ENCODE data around the gene BHMT2. TPM values are rescaled to one million over a fixed set of nuclear protein-coding genes. Genes with fewer than 3 reads are reported as not detected.
A peak's percentile ranks its signal among the peaks of the same experiment; 100 is the strongest.

Gene BHMT2
- total and polyA plus RNA-seq, 2 of the 13 experiments (the other 11 are each of a cell fraction or from before 2014, with no cell fraction given): 13.8 to 18.8 TPM

DNA sequence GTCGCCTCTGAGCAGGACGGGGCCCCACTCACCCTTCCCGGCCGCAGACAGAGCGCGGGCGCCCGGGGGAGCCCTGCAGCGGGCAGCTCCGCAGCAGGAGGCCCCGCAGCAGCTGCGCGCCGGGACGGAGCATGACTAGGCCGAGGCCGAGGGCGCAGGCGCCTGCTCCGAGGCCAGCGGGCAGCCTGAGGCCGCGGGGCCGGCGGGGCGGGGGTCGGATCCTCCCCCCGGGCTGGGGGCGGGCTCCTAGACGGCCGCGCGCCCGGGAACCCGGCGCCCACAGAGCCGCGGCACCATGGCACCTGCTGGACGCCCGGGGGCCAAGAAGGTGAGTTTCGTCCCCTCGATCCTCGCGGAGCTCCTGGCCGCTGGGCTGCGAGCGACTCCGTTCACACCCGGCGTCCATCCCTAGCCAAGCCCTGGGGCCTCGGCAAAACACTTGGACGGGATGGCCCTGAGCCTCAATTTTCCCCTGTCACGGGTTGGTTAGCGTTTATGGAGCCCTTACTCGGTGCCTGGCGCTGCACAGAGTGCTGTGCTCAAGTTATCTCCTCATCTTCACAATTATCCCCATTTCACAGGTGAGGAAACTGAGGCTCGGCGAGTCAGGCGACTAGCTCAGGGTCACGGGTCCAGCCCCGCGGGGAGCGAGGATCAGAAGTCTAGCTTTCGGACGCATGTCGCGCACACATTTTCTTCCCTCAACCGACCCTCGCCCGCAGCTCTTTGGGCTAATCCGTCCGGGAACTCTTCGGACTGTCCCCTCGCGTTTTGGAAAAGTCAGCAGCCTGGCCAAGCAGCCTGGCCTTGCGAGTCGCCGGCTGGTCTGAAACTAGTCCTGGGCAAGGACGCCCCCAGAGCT, at the start of gene BHMT2, which contains the start of gene DMGDH (continued):
- TF ChIP-seq ZNF552 (CRISPR knock-in tag; IDR thresholded peaks at IDR 0.05; ENCODE audit: borderline replicate concordance): 0 out of 2 replicates have a peak, but pooled peaks have one; percentile 38
- TF ChIP-seq ZBTB21 (CRISPR knock-in tag; IDR thresholded peaks at IDR 0.05): no peak
- peak; percentile 59; the same call in 1 of the 2 replicates for TF ChIP-seq IRF9 (CRISPR knock-in tag; IDR thresholded peaks at IDR 0.05; ENCODE audit: borderline replicate concordance)
- TF ChIP-seq ZNF556 (CRISPR knock-in tag; IDR thresholded peaks at IDR 0.05; ENCODE audit: borderline replicate concordance): 0 out of 2 replicates have a peak, but pooled peaks have one; percentile 62
- TF ChIP-seq, protein P1, sequence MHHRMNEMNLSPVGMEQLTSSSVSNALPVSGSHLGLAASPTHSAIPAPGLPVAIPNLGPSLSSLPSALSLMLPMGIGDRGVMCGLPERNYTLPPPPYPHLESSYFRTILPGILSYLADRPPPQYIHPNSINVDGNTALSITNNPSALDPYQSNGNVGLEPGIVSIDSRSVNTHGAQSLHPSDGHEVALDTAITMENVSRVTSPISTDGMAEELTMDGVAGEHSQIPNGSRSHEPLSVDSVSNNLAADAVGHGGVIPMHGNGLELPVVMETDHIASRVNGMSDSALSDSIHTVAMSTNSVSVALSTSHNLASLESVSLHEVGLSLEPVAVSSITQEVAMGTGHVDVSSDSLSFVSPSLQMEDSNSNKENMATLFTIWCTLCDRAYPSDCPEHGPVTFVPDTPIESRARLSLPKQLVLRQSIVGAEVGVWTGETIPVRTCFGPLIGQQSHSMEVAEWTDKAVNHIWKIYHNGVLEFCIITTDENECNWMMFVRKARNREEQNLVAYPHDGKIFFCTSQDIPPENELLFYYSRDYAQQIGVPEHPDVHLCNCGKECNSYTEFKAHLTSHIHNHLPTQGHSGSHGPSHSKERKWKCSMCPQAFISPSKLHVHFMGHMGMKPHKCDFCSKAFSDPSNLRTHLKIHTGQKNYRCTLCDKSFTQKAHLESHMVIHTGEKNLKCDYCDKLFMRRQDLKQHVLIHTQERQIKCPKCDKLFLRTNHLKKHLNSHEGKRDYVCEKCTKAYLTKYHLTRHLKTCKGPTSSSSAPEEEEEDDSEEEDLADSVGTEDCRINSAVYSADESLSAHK (CRISPR knock-in tag; IDR thresholded peaks at IDR 0.05; ENCODE audit: borderline replicate concordance): no peak
- TF ChIP-seq RCOR2 (CRISPR knock-in tag; IDR thresholded peaks at IDR 0.05): peak; percentile 76; the same call in 1 of the 2 replicates
- peak; percentile 22; the same call in 1 of the 2 replicates for TF ChIP-seq HNF1B (CRISPR knock-in tag; IDR thresholded peaks at IDR 0.05)
- no peak for TF ChIP-seq NFIB (CRISPR knock-in tag; IDR thresholded peaks at IDR 0.05; ENCODE audit: borderline replicate concordance)
- no peak for TF ChIP-seq BRCA1 (CRISPR knock-in tag; IDR thresholded peaks at IDR 0.05)
- TF ChIP-seq, protein P2, sequence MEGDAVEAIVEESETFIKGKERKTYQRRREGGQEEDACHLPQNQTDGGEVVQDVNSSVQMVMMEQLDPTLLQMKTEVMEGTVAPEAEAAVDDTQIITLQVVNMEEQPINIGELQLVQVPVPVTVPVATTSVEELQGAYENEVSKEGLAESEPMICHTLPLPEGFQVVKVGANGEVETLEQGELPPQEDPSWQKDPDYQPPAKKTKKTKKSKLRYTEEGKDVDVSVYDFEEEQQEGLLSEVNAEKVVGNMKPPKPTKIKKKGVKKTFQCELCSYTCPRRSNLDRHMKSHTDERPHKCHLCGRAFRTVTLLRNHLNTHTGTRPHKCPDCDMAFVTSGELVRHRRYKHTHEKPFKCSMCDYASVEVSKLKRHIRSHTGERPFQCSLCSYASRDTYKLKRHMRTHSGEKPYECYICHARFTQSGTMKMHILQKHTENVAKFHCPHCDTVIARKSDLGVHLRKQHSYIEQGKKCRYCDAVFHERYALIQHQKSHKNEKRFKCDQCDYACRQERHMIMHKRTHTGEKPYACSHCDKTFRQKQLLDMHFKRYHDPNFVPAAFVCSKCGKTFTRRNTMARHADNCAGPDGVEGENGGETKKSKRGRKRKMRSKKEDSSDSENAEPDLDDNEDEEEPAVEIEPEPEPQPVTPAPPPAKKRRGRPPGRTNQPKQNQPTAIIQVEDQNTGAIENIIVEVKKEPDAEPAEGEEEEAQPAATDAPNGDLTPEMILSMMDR (CRISPR knock-in tag; IDR thresholded peaks at IDR 0.05): peak; percentile 15; the same call in 1 of the 2 replicates
- no peak for TF ChIP-seq NONO (IDR thresholded peaks at IDR 0.05)
- TF ChIP-seq NONO (CRISPR knock-in tag; conservative IDR thresholded peaks at IDR 0.05): no peak
- peak; percentile 55 for TF ChIP-seq RAD21 (CRISPR knock-in tag; IDR thresholded peaks at IDR 0.05)
- no peak for TF ChIP-seq PCBP1 (IDR thresholded peaks at IDR 0.05; ENCODE audit: borderline replicate concordance, low read depth, low read length)
- TF ChIP-seq ZNF207 (IDR thresholded peaks at IDR 0.05; ENCODE audit: borderline replicate concordance): no peak
- TF ChIP-seq HNRNPLL (IDR thresholded peaks at IDR 0.05; ENCODE audit: low read depth, low read length, poor library complexity, severe bottlenecking): peak; percentile 72
- TF ChIP-seq ZBTB20 (CRISPR knock-in tag; IDR thresholded peaks at IDR 0.05; ENCODE audit: borderline replicate concordance, low read depth): no peak
- TF ChIP-seq ZC3H13 (CRISPR knock-in tag; IDR thresholded peaks at IDR 0.05): no peak
- TF ChIP-seq, protein P3, sequence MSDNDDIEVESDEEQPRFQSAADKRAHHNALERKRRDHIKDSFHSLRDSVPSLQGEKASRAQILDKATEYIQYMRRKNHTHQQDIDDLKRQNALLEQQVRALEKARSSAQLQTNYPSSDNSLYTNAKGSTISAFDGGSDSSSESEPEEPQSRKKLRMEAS (IDR thresholded peaks at IDR 0.05): peak; percentile 73
- no peak for TF ChIP-seq ZNF30 (CRISPR knock-in tag; IDR thresholded peaks at IDR 0.05)
- TF ChIP-seq SNRNP70 (IDR thresholded peaks at IDR 0.05; ENCODE audit: low read depth, low read length): no peak
- no peak for TF ChIP-seq SP2 (CRISPR knock-in tag; IDR thresholded peaks at IDR 0.05)
- TF ChIP-seq PLRG1 (conservative IDR thresholded peaks at IDR 0.05): no peak
